CD4-positive, alpha-beta T cell treated with Interleukin-15 for 1 hour (primary cell): Measurements from ENCODE around the gene DRC3.
"Not testable (repeated sequence)": the region's sequence is repeated elsewhere in the genome, so short reads cannot be mapped to it uniquely, and the experiment has no call there.

Experiments used
- DNase-seq: peaks from one replicate; pipeline ENCODE4 v3.0.0-alpha.2; 2020

DRC3 gene

DNA sequence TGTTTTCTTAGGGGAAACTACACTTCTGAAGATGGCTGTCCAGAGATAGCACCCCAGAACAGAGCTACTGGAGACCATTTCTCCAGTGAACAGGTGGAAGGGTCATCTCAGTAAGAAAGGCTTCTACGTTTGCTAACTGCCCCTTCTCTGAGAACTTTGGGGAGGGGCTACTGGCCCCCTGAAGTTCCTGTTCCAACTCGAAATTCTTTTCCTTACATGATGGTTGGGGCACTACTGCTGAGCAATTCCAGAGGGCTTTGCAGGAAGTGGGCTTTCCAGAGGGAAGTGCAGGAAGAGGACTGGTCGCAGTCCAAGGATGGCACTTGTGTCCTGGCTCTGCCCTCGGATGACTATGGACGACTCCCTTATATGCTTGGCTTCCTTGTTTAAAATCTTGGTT is 31.6 kb upstream of the DRC3 start:
- DNase-seq: no peak

DNA sequence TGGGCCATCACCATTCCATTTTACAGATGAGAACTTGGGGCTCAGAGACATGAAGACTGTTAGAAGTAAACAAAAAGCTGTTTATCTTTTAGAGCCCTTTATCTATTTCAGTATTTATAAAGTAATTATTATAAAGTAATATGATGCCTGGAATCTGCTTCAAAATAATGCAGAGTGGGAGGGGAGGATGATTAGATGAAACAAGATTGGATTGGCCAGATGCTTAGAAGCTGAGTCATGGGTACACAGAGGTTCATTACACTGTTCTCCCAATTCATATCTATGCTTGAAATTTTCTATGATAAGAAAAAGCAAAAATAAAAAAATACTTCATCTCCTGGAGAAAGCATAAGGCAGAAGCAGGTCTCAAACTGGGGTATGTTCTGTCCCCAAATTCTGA is 29.8 kb upstream of the DRC3 start:
- no peak for DNase-seq

- DNase-seq: no peak
Observed at GRCh38 chr17:17943281-17943984, 29.2 kb upstream of the DRC3 start.

- DNase-seq: no peak
Observed at GRCh38 chr17:17944242-17944641, 28.4 kb upstream of the DRC3 start.

DNA sequence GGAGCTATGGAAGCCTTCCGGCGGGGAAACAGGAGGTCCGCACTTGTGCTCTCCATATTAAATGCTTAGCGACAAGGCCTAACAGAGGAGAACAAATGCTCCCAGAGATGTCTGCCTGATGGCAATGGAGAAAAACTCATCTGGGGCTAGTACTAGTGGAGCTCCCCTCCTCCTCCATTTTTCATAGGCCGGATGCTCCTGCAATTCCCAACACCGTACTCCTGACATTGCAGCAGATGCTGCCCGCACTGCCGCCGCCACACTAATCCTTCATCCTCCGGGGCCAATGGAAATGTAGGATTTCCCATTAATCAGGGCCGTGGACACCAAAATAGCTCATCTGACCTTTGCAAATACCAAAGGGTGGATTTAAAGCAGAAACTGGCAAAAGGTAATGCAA is 27.9 kb upstream of the DRC3 start:
- DNase-seq: no peak

DNA sequence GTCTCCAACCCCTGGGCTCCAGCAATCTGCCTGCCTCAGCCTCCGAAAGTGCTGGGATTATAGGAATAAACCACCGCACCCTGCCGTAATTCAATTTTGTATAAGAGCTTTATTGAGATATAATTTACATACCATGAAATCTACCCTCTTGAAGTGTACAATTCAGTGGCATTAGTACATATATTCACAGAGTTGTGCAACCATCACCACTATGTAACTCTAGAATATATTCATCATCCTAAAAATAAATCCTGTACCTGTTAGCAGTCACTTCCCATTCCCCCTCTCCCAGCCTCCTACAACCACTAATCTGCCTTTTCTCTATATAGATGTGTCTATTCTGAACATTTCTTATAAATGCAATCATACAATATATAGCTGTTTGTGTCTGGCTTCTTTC is 26.6 kb upstream of the DRC3 start:
- no peak for DNase-seq

DNA sequence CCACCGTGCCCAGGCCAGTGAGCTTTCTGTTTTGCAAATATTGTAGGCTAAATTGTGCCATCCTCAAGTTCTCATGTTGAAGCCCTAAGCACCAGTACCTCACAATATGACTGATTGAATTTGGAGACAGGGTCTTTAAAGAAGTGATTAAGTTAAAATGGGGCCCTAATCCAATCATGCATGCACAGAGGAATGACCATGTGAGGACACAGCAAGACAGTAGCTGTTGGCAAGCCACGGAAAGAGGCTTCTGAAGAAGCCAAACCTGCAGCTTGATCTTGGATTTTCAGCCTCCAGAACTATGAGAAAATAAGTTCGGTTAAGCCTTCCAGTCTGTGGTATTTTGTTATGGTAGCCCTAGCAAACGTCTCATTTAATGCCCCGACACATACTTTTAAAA is 25.4 kb upstream of the DRC3 start:
- DNase-seq: no peak

DNA sequence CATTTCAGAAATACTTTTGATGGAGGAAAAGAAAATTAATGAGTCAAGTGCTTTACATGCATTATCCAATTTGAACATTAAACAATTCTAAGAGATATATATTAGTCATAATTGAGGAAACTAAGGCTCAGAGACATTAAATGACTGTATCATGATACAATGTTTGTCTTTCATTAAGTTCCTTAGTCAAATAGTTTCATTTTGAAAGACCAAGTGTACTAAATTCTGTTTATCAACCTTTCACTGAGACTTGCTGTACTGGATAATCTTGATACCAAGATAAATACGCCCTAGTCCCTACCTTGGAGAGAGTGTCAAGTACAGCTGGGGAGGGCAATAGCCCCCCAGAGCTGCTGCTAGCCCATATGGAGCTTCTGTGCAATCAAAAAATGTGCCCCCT is 24.7 kb upstream of the DRC3 start:
- DNase-seq: no peak

GRCh38 chr17:17950347-17950746 is 22.3 kb upstream of the DRC3 start:
- DNase-seq: no peak

DNA sequence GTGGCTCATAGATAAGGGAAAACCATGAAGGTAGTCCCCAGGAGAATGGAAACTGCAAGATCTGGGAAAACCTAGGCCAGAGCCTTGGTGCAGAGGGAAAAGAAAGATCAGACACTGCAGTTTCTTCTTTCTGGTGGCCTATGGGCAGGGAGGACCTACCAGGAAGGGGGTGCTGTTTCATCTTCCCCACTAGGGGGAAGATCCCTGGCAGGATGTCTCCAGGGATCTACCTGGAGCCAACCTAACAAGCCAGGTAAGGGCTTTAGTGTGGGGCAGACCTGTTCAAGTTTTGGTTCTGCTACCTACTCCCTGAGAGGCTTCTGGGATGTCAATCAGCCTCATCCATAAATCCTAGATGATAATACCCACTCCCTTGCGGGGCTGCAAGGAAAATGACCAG is 21.9 kb upstream of the DRC3 start:
- no peak for DNase-seq

DNA sequence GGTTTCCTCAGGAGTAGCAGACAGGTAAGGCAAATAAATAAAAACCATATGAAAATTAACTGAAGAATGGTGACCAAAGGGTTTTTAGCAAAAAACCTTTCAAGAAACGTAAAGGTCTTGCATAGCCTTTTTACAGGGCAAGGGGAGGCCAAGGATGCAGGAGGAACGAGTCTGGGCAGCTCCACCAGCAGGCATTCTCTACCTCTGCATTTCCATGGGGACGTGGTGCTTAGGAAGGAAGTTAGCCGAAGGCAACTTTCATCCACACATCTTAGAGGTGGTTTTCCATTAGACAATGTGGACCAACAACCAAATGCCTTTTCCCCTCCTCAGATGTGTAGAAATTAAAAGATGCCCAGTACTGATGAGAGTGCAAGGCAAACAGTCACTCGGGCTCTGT is 21.1 kb upstream of the DRC3 start:
- DNase-seq: no peak

DNA sequence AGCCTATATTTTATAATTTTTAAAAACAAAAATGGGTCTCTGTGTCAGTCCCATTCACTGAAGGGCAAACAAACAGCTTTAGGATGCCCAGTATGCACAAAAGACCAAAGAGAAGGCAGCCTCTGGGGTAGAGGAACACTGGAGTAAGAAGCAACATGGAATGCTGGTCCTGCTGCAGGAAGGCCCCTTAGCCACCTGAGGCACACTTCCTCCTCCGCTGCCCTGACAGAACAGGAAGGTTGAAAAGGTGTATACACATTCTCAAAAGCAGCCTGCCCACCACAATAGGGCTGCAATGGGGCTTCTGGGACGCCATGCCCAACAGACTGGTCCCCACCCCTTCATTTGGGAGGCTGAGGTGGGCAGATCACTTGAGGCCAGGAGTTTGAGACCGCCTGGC is 20.0 kb upstream of the DRC3 start:
- DNase-seq: no peak

- DNase-seq: no peak
Observed at GRCh38 chr17:17954079-17954478, 18.6 kb upstream of the DRC3 start.

DNA sequence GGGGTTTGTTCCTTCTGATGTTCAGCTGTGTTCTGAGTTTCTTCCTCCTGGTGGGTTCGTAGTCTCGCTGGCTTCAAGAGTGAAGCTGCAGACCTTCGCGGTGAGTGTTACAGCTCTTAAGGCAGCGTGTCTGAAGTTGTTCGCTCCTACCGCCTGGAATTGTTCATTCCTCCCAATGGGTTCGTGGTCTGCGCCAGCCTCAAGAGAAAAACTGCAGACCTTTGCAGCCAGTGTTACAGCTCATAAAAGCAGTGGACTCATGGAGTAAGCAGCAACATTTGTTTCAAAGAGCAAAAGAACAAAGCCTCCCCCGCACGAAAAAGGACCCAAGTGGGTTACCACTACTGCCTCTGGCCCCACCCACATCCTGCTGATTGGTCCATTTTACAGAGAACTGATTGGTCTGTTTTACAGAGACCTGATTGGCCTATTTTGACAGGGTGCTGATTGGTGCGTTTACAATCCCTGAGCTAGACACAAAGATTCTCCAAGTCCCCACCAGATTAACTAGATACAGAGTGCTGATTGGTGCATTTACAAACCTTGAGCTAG is 16.8 kb upstream of the DRC3 start:
- not testable (repeated sequence) for DNase-seq

DNA sequence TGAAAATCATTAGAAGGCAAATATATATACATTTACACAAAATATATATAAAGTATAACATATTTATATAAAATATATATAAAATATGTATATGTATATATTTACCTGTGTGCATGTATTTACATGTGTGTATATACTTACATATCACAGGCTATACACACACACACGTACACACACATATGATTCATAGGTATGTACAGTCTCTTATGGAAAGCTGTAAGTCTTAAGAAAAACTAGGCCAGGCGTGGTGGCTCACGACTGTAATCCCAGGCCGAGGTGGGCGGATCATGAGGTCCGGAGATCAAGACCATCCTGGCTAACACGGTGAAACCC is 15.1 kb upstream of the DRC3 start:
- no peak for DNase-seq

DNA sequence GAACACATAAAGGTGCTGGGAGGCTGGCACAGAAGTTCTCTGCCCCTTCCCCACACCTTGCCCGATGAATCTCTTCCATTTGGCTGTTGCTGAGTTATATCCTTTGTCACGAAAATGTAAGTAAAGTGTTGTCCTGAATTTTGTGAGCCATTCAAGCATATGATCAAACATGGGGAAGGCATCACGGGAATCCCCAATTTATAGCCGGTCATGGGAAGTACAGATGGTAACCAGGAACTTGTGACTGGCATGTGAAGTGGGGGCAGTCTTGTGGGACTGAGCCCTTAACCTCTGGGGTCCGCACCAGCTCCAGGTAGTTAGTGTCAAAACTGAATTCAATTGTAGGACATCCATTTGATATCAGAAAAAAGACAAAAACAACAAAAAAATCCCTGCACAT is 13.7 kb upstream of the DRC3 start:
- no peak for DNase-seq

- no peak for DNase-seq
Observed at GRCh38 chr17:17959520-17960361, 12.9 kb upstream of the DRC3 start.

GRCh38 chr17:17960500-17961030 is 12.1 kb upstream of the DRC3 start:
- DNase-seq: no peak

DNA sequence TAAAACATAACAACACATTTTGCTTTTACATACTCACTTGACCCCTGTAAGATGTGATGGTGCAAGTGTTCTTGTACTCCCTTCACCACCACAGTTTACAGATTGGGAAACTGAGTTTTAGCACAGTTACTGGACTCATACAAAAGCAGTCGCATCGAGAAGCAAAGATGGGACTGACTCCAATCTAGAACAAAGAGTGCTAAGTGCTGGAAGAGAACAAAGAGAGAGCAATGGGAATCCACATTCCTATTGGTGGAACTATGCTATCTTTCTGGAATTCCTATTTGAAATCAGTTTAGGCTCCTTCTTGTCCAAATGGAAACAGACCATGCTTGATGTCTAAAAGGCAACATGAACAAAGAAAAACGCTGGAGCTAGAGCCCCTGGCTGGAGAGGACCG is 9.6 kb upstream of the DRC3 start:
- DNase-seq: no peak

DNA sequence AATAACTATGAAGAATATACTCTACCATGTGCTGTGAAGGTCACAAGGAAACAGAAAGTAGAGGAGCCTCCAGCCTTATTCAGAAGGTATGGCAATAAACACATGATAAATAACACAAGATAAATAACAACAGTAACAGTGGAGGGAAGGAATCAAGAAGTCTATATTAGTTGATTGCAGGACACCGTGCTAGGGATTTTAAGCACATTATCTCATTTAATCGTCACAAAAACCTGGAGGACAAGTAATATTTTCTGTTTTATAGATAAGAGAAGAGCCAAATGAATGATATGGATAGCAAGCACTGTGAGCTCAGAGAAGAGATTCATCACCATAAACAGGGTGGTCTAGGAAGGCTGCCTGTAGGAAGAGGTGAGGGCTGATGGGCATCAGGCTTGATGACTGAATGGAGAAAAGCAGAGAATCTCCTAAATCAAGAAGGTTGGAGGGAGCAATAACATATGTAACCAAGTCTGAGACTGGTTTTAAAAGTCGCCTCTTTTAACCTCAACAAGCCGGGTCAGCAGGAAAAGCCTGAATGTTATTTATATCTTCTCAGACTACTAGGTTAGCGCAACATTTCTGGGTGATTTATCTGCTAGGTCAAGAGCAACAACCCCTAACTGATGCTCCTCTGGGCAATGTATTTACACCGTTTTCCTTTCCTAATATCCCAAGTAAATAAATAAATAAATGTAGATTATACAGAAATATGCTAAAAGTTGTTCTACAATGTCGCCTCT is 8.8 kb upstream of the DRC3 start:
- DNase-seq: no peak

GRCh38 chr17:17964710-17965109 is 8.0 kb upstream of the DRC3 start:
- no peak for DNase-seq

DNA sequence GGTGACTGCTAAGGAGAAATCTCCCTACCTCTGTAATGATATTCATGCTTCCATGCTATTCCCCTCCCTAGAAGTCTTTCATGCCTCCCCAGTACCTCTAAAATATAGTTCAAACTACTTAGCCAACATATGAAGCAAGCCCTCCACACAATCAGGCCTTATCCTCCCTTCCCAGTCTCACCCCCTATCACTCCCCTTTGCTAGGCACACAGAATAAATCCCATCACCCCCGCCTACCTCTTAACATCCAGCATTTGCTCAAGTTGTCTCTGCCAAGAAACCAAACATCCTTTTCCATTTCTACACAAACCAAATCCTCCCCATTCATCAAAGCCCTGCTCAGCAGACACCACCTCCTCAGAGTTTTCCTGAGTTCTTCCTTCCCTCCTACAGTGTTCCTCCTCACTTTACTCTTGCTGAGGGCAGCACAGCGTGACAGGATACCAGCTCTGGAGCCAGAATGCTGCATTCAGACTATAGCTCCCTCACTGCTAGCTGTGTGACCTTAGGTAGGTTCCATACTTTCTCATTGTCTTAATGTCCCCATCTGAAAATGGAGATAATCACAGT is 7.4 kb upstream of the DRC3 start:
- no peak for DNase-seq

GRCh38 chr17:17966399-17966798 is 6.3 kb upstream of the DRC3 start:
- DNase-seq: no peak
